T-helper 2 cell treated with Interferon-gamma antibody and Interleukin-4, amounts not matched to agents 5 μg/mL and 100 μg/mL, for 36 hours (primary cell): Measurements from ENCODE around the gene ABCC2.

Experiments used
- DNase-seq: peaks from one replicate; pipeline ENCODE4 v3.0.0; 2021; ENCODE audit warnings: low spot score
- H3K27ac Mint-ChIP-seq: one replicate; pipeline ENCODE4 v1.8.0; 2021; ENCODE audit warnings: mild to moderate bottlenecking, mixed read lengths
- H3K27me3 Mint-ChIP-seq: one replicate; pipeline ENCODE4 v1.8.0; 2021; ENCODE audit warnings: low read depth, mixed read lengths
- H3K36me3 Mint-ChIP-seq: one replicate; pipeline ENCODE4 v1.8.0; 2021; ENCODE audit warnings: low read depth, mixed read lengths
- H3K4me1 Mint-ChIP-seq: one replicate; pipeline ENCODE4 v1.8.0; 2021; ENCODE audit warnings: low read depth, mixed read lengths
- H3K4me3 Mint-ChIP-seq: one replicate; pipeline ENCODE4 v1.8.0; 2022; ENCODE audit warnings: mild to moderate bottlenecking, moderate library complexity, mixed read lengths
- H3K9me3 Mint-ChIP-seq: one replicate; pipeline ENCODE4 v1.8.0; 2021; ENCODE audit warnings: mixed read lengths

ABCC2 gene

GRCh38 chr10:99760321-99760720, 22.1 kb upstream of the ABCC2 start:
- no peak overlapping the region for H3K27ac Mint-ChIP-seq
- no peaks in the 10 kb centered on the region for H3K27me3 Mint-ChIP-seq
- no peak for DNase-seq
- no peaks in the 10 kb centered on the region for H3K4me1 Mint-ChIP-seq
- peaks cover 50% of the 10 kb centered on the region for H3K36me3 Mint-ChIP-seq
- peaks cover 4% of the 10 kb centered on the region for H3K9me3 Mint-ChIP-seq
- no peak overlapping the region for H3K4me3 Mint-ChIP-seq

GRCh38 chr10:99761365-99761764, 21.1 kb upstream of the ABCC2 start:
- no peak overlapping the region for H3K27ac Mint-ChIP-seq
- H3K27me3 Mint-ChIP-seq, result no peaks in the 10 kb centered on the region
- DNase-seq, result no peak
- peaks cover 42% of the 10 kb centered on the region for H3K36me3 Mint-ChIP-seq
- H3K4me3 Mint-ChIP-seq, result no peak overlapping the region
- H3K9me3 Mint-ChIP-seq, result peaks cover 4% of the 10 kb centered on the region
- peaks cover 2% of the 10 kb centered on the region for H3K4me1 Mint-ChIP-seq

GRCh38 chr10:99765672-99766301, 16.7 kb upstream of the ABCC2 start:
- H3K36me3 Mint-ChIP-seq, result peaks cover 16% of the 10 kb centered on the region
- peaks cover 4% of the 10 kb centered on the region for H3K9me3 Mint-ChIP-seq
- H3K4me1 Mint-ChIP-seq, result peaks cover 2% of the 10 kb centered on the region
- no peaks in the 10 kb centered on the region for H3K27me3 Mint-ChIP-seq
- no peak for DNase-seq
- H3K4me3 Mint-ChIP-seq, result no peak overlapping the region
- H3K27ac Mint-ChIP-seq, result no peak overlapping the region

GRCh38 chr10:99766302-99766681, 16.1 kb upstream of the ABCC2 start:
- peaks cover 13% of the 10 kb centered on the region for H3K36me3 Mint-ChIP-seq
- peaks cover 2% of the 10 kb centered on the region for H3K4me1 Mint-ChIP-seq
- H3K9me3 Mint-ChIP-seq, result peaks cover 4% of the 10 kb centered on the region
- no peak for DNase-seq
- H3K27me3 Mint-ChIP-seq, result no peaks in the 10 kb centered on the region
- H3K27ac Mint-ChIP-seq, result no peak overlapping the region
- no peak overlapping the region for H3K4me3 Mint-ChIP-seq

- peaks cover 4% of the 10 kb centered on the region for H3K9me3 Mint-ChIP-seq
- no peak overlapping the region for H3K4me3 Mint-ChIP-seq
- no peak for DNase-seq
- H3K27me3 Mint-ChIP-seq, result no peaks in the 10 kb centered on the region
- peaks cover 2% of the 10 kb centered on the region for H3K4me1 Mint-ChIP-seq
- H3K27ac Mint-ChIP-seq, result no peak overlapping the region
- peaks cover 6% of the 10 kb centered on the region for H3K36me3 Mint-ChIP-seq
Measured at GRCh38 chr10:99767901-99768300, 14.5 kb upstream of the ABCC2 start.

- H3K36me3 Mint-ChIP-seq, result peaks cover 4% of the 10 kb centered on the region
- no peaks in the 10 kb centered on the region for H3K27me3 Mint-ChIP-seq
- DNase-seq, result no peak
- H3K4me1 Mint-ChIP-seq, result peaks cover 2% of the 10 kb centered on the region
- no peak overlapping the region for H3K27ac Mint-ChIP-seq
- peaks cover under 1% of the 10 kb centered on the region for H3K9me3 Mint-ChIP-seq
- no peak overlapping the region for H3K4me3 Mint-ChIP-seq
Measured at GRCh38 chr10:99768556-99768955, 13.9 kb upstream of the ABCC2 start.

GRCh38 chr10:99769706-99770105, 12.7 kb upstream of the ABCC2 start:
- no peaks in the 10 kb centered on the region for H3K27me3 Mint-ChIP-seq
- no peak overlapping the region for H3K27ac Mint-ChIP-seq
- no peak overlapping the region for H3K4me3 Mint-ChIP-seq
- no peaks in the 10 kb centered on the region for H3K9me3 Mint-ChIP-seq
- no peak for DNase-seq
- H3K4me1 Mint-ChIP-seq, result peaks cover 2% of the 10 kb centered on the region
- no peaks in the 10 kb centered on the region for H3K36me3 Mint-ChIP-seq

GRCh38 chr10:99770408-99771045, 11.9 kb upstream of the ABCC2 start:
- H3K9me3 Mint-ChIP-seq, result no peaks in the 10 kb centered on the region

GRCh38 chr10:99775850-99776249, 6.6 kb upstream of the ABCC2 start:
- H3K36me3 Mint-ChIP-seq, result no peaks in the 10 kb centered on the region
- no peaks in the 10 kb centered on the region for H3K9me3 Mint-ChIP-seq
- no peak for DNase-seq
- H3K27me3 Mint-ChIP-seq, result peaks cover 1% of the 10 kb centered on the region
- peaks cover 7% of the 10 kb centered on the region for H3K4me1 Mint-ChIP-seq
- H3K27ac Mint-ChIP-seq, result no peak overlapping the region
- H3K4me3 Mint-ChIP-seq, result no peak overlapping the region

More at GRCh38 chr10:99770408-99771045, 11.9 kb upstream of the ABCC2 start:
- no peak overlapping the region for H3K27ac Mint-ChIP-seq
- DNase-seq, result no peak
- H3K27me3 Mint-ChIP-seq, result no peaks in the 10 kb centered on the region
- H3K4me3 Mint-ChIP-seq, result no peak overlapping the region
- peaks cover 2% of the 10 kb centered on the region for H3K4me1 Mint-ChIP-seq
- H3K36me3 Mint-ChIP-seq, result no peaks in the 10 kb centered on the region

GRCh38 chr10:99777918-99778714, 4.3 kb upstream of the ABCC2 start:
- Mint-ChIP-seq H3K4me1 (peaks cover 7% of the 10 kb centered on the region), H3K27ac (no peak overlapping the region), H3K9me3 (no peaks in the 10 kb centered on the region), H3K27me3 (peaks cover 1% of the 10 kb centered on the region), H3K36me3 (no peaks in the 10 kb centered on the region), H3K4me3 (no peak overlapping the region)
- no peak for DNase-seq

- no peak overlapping the region for H3K4me3 Mint-ChIP-seq
- H3K9me3 Mint-ChIP-seq, result no peaks in the 10 kb centered on the region
- no peak for DNase-seq
- no peaks in the 10 kb centered on the region for H3K36me3 Mint-ChIP-seq
- H3K27ac Mint-ChIP-seq, result no peak overlapping the region
- H3K27me3 Mint-ChIP-seq, result peaks cover 1% of the 10 kb centered on the region
- peaks cover 7% of the 10 kb centered on the region for H3K4me1 Mint-ChIP-seq
Measured at GRCh38 chr10:99779335-99779734, 3.1 kb upstream of the ABCC2 start.

- H3K36me3 Mint-ChIP-seq, result no peaks in the 10 kb centered on the region
- H3K27me3 Mint-ChIP-seq, result peaks cover 1% of the 10 kb centered on the region
- peaks cover 3% of the 10 kb centered on the region for H3K4me1 Mint-ChIP-seq
- DNase-seq, result no peak
- H3K9me3 Mint-ChIP-seq, result no peaks in the 10 kb centered on the region
- no peak overlapping the region for H3K4me3 Mint-ChIP-seq
- no peak overlapping the region for H3K27ac Mint-ChIP-seq
Measured at GRCh38 chr10:99781734-99782429, 558 bp upstream of the ABCC2 start.

- no peaks in the 10 kb centered on the region for H3K9me3 Mint-ChIP-seq
- no peak overlapping the region for H3K4me3 Mint-ChIP-seq
- DNase-seq, result no peak
- no peaks in the 10 kb centered on the region for H3K36me3 Mint-ChIP-seq
- H3K4me1 Mint-ChIP-seq, result peaks cover 3% of the 10 kb centered on the region
- no peaks in the 10 kb centered on the region for H3K27me3 Mint-ChIP-seq
- H3K27ac Mint-ChIP-seq, result no peak overlapping the region
Measured at GRCh38 chr10:99784016-99784726, 1.7 kb downstream of the ABCC2 start.
